ENCODE data around the gene AURKAIP1. TPM values are rescaled to one million over a fixed set of nuclear protein-coding genes. Genes with fewer than 3 reads are reported as not detected.

AURKAIP1 gene
- total and polyA plus RNA-seq, 9 of the 15 experiments (the other 6 are each of a cell fraction or from before 2014, with no cell fraction given) = 7.8 to 478 (median 92.0) TPM

GRCh38 chr1:1422465-1423244 lies 47.6 kb upstream of the AURKAIP1 start (continued):
- TF ChIP-seq SMARCC2 (IDR thresholded peaks at IDR 0.05; ENCODE audit: low read depth) = no peak
- peak; percentile 85 for TF ChIP-seq ZNF41 (CRISPR knock-in tag; conservative IDR thresholded peaks at IDR 0.05)
- peak in 1 of 2 experiments; percentile 86; a peak in 2 of 4 replicates for TF ChIP-seq ZNF639 (CRISPR knock-in tag; conservative IDR thresholded peaks at IDR 0.05 in 1 of 2, IDR thresholded peaks at IDR 0.05 in 1 of 2)
- TF ChIP-seq SMAD4 (CRISPR knock-in tag; conservative IDR thresholded peaks at IDR 0.05) = peak; percentile 88
- TF ChIP-seq CEBPB (tag; IDR thresholded peaks at IDR 0.05) = no peak
- no peak for TF ChIP-seq TRIM25 (IDR thresholded peaks at IDR 0.05; ENCODE audit: borderline replicate concordance)
- TF ChIP-seq ZNF586 (CRISPR knock-in tag; conservative IDR thresholded peaks at IDR 0.05) = no peak
- TF ChIP-seq FOXM1 (IDR thresholded peaks at IDR 0.05; ENCODE audit: low read depth) = no peak
- no peak for TF ChIP-seq FOXM1 (CRISPR knock-in tag; IDR thresholded peaks at IDR 0.05; ENCODE audit: low read depth)
- no peak for TF ChIP-seq RBM17 (IDR thresholded peaks at IDR 0.05; ENCODE audit: borderline replicate concordance, low read depth, low read length)
- no peak for TF ChIP-seq NCOR1 (IDR thresholded peaks at IDR 0.05)
- TF ChIP-seq HCFC1 (IDR thresholded peaks at IDR 0.05; ENCODE audit: low read depth, low read length) = no peak
- no peak for TF ChIP-seq ZNF407 (IDR thresholded peaks at IDR 0.05; ENCODE audit: low read depth)

Data from K562 (cell line).